ENCODE results near the gene SPTBN5. TPM values are rescaled to one million over a fixed set of nuclear protein-coding genes. Genes with fewer than 3 reads are reported as not detected.

SPTBN5 gene
- total RNA-seq, 2 experiments from 2014 or later: 0.11 to 0.14 TPM

- Mint-ChIP-seq H3K4me3 (no peak overlapping the region), H3K27me3 (no peaks in the 10 kb centered on the region), H3K4me1 (ENCODE audit: low read depth) (peaks cover 22% of the 10 kb centered on the region), H3K36me3 (ENCODE audit: low read depth) (no peaks in the 10 kb centered on the region), H3K27ac (no peak overlapping the region), H3K9me3 (no peaks in the 10 kb centered on the region)
- CTCF ChIA-PET: interaction anchor here (2.8 kb wide), 1 partner anchor 21 kb away, joined by 9 read pairs; no protein-coding TSS in a partner anchor
- TF ChIP-seq, protein P1, sequence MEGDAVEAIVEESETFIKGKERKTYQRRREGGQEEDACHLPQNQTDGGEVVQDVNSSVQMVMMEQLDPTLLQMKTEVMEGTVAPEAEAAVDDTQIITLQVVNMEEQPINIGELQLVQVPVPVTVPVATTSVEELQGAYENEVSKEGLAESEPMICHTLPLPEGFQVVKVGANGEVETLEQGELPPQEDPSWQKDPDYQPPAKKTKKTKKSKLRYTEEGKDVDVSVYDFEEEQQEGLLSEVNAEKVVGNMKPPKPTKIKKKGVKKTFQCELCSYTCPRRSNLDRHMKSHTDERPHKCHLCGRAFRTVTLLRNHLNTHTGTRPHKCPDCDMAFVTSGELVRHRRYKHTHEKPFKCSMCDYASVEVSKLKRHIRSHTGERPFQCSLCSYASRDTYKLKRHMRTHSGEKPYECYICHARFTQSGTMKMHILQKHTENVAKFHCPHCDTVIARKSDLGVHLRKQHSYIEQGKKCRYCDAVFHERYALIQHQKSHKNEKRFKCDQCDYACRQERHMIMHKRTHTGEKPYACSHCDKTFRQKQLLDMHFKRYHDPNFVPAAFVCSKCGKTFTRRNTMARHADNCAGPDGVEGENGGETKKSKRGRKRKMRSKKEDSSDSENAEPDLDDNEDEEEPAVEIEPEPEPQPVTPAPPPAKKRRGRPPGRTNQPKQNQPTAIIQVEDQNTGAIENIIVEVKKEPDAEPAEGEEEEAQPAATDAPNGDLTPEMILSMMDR (IDR thresholded peaks at IDR 0.05): no peak
- POLR2A ChIA-PET: interaction anchor here (1.5 to 3.5 kb wide), 2 partner anchors 9 to 47 kb away, joined by 4 to 12 read pairs; partner anchors contain the start of gene EHD4
- ATAC-seq (no peak), DNase-seq (no peak)
- intact Hi-C loops (cut with micrococcal nuclease): no loop called here
Measured at GRCh38 chr15:41925086-41925608, 31.3 kb upstream of the SPTBN5 start.

DNA sequence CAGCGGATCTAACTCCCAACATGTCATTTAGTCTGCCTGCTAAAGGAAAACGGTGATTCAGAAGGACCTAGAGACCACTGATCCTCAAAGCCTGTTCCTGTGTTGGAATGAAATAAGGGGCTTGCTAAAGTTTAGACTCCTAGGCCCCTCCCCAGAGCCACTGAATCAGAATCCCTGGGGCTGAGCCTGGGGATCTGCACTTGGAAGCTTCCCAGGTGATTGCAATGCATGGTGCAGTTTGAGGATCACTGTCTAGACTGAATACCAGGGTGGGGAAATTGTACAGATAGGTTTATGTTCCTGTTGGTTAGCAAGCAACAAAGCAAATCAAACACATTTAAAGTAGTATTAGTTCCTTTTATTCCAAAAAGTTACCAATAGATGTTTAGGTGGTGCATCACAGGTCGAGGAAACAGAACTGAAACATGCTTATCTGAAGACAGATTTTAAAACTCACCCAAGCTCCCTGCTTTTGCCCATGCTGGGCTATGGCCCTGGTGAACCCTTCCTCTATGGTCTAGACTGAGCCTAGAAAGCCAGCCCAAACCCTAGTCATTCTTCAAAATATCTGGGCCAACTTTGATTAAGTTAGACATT lies 29.6 kb upstream of the SPTBN5 start:
- TF ChIP-seq, protein P1 (IDR thresholded peaks at IDR 0.05): no peak
- Mint-ChIP-seq H3K9me3 (no peaks in the 10 kb centered on the region), H3K4me1 (ENCODE audit: low read depth) (peaks cover 10% of the 10 kb centered on the region), H3K27ac (no peak overlapping the region), H3K36me3 (ENCODE audit: low read depth) (peaks cover 5% of the 10 kb centered on the region), H3K4me3 (no peak overlapping the region), H3K27me3 (no peaks in the 10 kb centered on the region)
- intact Hi-C loops (cut with micrococcal nuclease): no loop called here
- ATAC-seq (no peak), DNase-seq (no peak)
- POLR2A ChIA-PET: interaction anchor here (0.7 to 3.5 kb wide), 2 partner anchors 11 to 44 kb away, joined by 3 to 12 read pairs; no protein-coding TSS in a partner anchor
- CTCF ChIA-PET: interaction anchor here (0.7 to 2.8 kb wide), 5 partner anchors 9 to 137 kb away, joined by 3 to 9 read pairs (median 4); no protein-coding TSS in a partner anchor

GRCh38 chr15:41922353-41922752 lies 28.5 kb upstream of the SPTBN5 start:
- Mint-ChIP-seq H3K9me3 (no peaks in the 10 kb centered on the region), H3K27ac (no peak overlapping the region), H3K36me3 (ENCODE audit: low read depth) (peaks cover 5% of the 10 kb centered on the region), H3K27me3 (no peaks in the 10 kb centered on the region), H3K4me1 (ENCODE audit: low read depth) (peaks cover 10% of the 10 kb centered on the region), H3K4me3 (no peak overlapping the region)
- DNase-seq (no peak), ATAC-seq (no peak)
- ChIA-PET CTCF (interaction anchor here (1.7 kb wide), 1 partner anchor 17 kb away, joined by 4 read pairs; no protein-coding TSS in a partner anchor), POLR2A (interaction anchor here (3.5 kb wide), 1 partner anchor 12 kb away, joined by 12 read pairs; no protein-coding TSS in a partner anchor)
- intact Hi-C loops (cut with micrococcal nuclease): no loop called here
- TF ChIP-seq, protein P1 (IDR thresholded peaks at IDR 0.05): no peak

DNA sequence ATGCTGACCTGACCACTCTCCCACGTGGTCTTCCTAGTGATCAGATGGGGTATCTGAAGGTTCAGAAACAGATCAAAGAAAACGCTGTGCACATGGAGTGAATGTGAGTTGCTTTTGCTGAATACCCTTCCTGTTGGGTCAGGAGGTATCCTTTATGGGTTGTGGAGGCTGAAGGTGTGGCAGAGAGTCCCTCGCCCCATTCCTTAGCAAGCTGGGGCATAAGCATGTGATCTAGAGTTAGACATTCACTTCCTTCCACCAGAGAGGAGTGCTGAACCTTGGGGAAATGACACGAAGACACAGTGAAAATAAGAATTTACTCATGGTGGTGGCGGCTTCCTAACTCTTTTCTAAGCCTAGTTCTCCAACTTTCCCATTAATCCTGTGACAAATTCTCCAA lies 27.8 kb upstream of the SPTBN5 start:
- H3K27me3 Mint-ChIP-seq: no peaks in the 10 kb centered on the region
- H3K4me3 Mint-ChIP-seq: no peak overlapping the region
- H3K27ac Mint-ChIP-seq: no peak overlapping the region
- H3K4me1 Mint-ChIP-seq (ENCODE audit: low read depth): peaks cover 5% of the 10 kb centered on the region
- ChIA-PET POLR2A (no interaction called here), CTCF (interaction anchor here (1.7 kb wide), 1 partner anchor 18 kb away, joined by 4 read pairs; no protein-coding TSS in a partner anchor)
- intact Hi-C loops (cut with micrococcal nuclease): no loop called here
- TF ChIP-seq, protein P1 (IDR thresholded peaks at IDR 0.05): no peak
- DNase-seq: no peak
- H3K9me3 Mint-ChIP-seq: no peaks in the 10 kb centered on the region
- ATAC-seq: no peak
- peaks cover 5% of the 10 kb centered on the region for H3K36me3 Mint-ChIP-seq (ENCODE audit: low read depth)

DNA sequence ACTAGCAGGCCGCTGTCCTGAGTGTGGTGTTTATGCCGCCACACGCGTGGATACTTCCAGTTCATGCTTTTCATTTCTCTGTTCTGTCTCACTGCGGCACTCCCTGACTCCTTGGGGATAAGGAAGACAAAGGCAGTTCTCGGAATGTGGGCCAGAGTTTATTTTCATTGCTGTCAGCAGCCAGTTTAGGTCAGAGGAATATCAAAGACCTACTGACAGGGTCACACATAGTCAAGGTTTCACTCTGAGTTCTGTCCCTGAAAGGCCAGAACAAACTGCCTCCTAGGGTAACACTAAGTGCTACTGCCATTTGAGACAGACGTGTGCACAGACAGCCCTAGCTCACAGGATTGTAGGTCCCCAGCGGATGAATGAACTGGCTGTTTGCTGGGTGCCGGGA lies 27.3 kb upstream of the SPTBN5 start:
- Mint-ChIP-seq H3K27me3 (no peaks in the 10 kb centered on the region), H3K9me3 (no peaks in the 10 kb centered on the region), H3K27ac (no peak overlapping the region), H3K4me3 (no peak overlapping the region), H3K4me1 (ENCODE audit: low read depth) (peaks cover 2% of the 10 kb centered on the region), H3K36me3 (ENCODE audit: low read depth) (peaks cover 9% of the 10 kb centered on the region)
- DNase-seq: no peak
- POLR2A ChIA-PET: no interaction called here
- CTCF ChIA-PET: no interaction called here
- TF ChIP-seq, protein P1 (IDR thresholded peaks at IDR 0.05): no peak
- ATAC-seq: no peak
- intact Hi-C loops (cut with micrococcal nuclease): no loop called here
